Mesendoderm (in vitro differentiated cells): ENCODE data around the gene CNTROB.

Source experiments
- DNase-seq: peaks from one replicate; pipeline ENCODE4 v3.0.0; 2013
- H2AK5ac ChIP-seq: 2 replicates; pipeline ENCODE4 v1.6.1; 2013; ENCODE audit warnings: low read length, inconsistent platforms
- H2BK120ac ChIP-seq: 2 replicates; pipeline ENCODE4 v1.6.1; 2013; ENCODE audit warnings: low read depth, mild to moderate bottlenecking, low read length, moderate library complexity, mixed read lengths
- H2BK15ac ChIP-seq: replicated peaks from 2 replicates; pipeline ENCODE4 v1.6.1; 2013; ENCODE audit warnings: low read depth, mild to moderate bottlenecking, moderate library complexity
- H2BK5ac ChIP-seq: 2 replicates; pipeline ENCODE4 v1.6.1; 2013; ENCODE audit warnings: low read length, inconsistent platforms
- H3K18ac ChIP-seq: 2 replicates; pipeline ENCODE4 v1.6.1; 2013; ENCODE audit warnings: mild to moderate bottlenecking, low read length, mixed read lengths
- H3K23ac ChIP-seq: one replicate; pipeline ENCODE4 v1.6.1; 2013; ENCODE audit warnings: low read length
- H3K27ac ChIP-seq: 2 replicates; pipeline ENCODE4 v1.5.1; 2013; ENCODE audit warnings: low read depth, mild to moderate bottlenecking, inconsistent platforms, low read length, moderate library complexity
- H3K27me3 ChIP-seq: 2 replicates; pipeline ENCODE4 v1.6.1; 2013; ENCODE audit warnings: low read length, control low read depth, mild to moderate bottlenecking, inconsistent platforms; ENCODE audit not compliant: insufficient read depth, poor library complexity
- H3K36me3 ChIP-seq: 2 replicates; pipeline ENCODE4 v1.6.1; 2013; ENCODE audit warnings: low read length, inconsistent platforms; ENCODE audit not compliant: control insufficient read depth, insufficient read depth
- H3K4ac ChIP-seq: one replicate; pipeline ENCODE4 v1.6.1; 2013; ENCODE audit warnings: low read depth, mild to moderate bottlenecking, low read length, moderate library complexity
- H3K4me1 ChIP-seq: 2 replicates; pipeline ENCODE4 v1.6.1; 2013; ENCODE audit warnings: low read depth, low read length, inconsistent platforms; ENCODE audit not compliant: control insufficient read depth
- H3K4me2 ChIP-seq: 2 replicates; pipeline ENCODE4 v1.6.1; 2013; ENCODE audit warnings: low read length
- H3K4me3 ChIP-seq: 2 replicates; pipeline ENCODE4 v1.5.1; 2013; ENCODE audit warnings: mild to moderate bottlenecking, low read length
- H3K56ac ChIP-seq: one replicate; pipeline ENCODE4 v1.6.1; 2013; ENCODE audit warnings: low read length
- H3K79me1 ChIP-seq: 2 replicates; pipeline ENCODE4 v1.6.1; 2013; ENCODE audit warnings: low read length, inconsistent platforms
- H3K79me2 ChIP-seq: 2 replicates; pipeline ENCODE4 v1.6.1; 2013; ENCODE audit warnings: mild to moderate bottlenecking, low read length; ENCODE audit not compliant: control insufficient read depth, insufficient read depth
- H3K9ac ChIP-seq: 2 replicates; pipeline ENCODE4 v1.6.1; 2013; ENCODE audit warnings: low read length, inconsistent platforms
- H4K5ac ChIP-seq: one replicate; pipeline ENCODE4 v1.6.1; 2013; ENCODE audit warnings: low read length
- H4K8ac ChIP-seq: one replicate; pipeline ENCODE4 v1.6.1; 2013; ENCODE audit warnings: low read depth, mild to moderate bottlenecking, control low read depth, low read length, moderate library complexity
- WGBS: extraction: QIAGEN DNeasy Blood & Tissue Kit; methylation state at CpG from one replicate; pipeline ENCODE4 v1.1.7; 2013; ENCODE audit warnings: low lambda C conversion rate, missing lambda C conversion rate; ENCODE audit not compliant: insufficient coverage; ENCODE audit errors: extremely low coverage; 5-methylcytosine and 5-hydroxymethylcytosine counted together

CNTROB gene

GRCh38 chr17:7886227-7887037 is 45.6 kb upstream of the CNTROB start:
- peak overlapping the region; percentile 84 for H3K9ac ChIP-seq
- H3K36me3 ChIP-seq = peaks cover 1% of the 10 kb centered on the region
- peaks cover 1% of the 10 kb centered on the region for H3K79me2 ChIP-seq
- no peak overlapping the region for H2AK5ac ChIP-seq
- peak overlapping the region; percentile 97 for H3K4me2 ChIP-seq
- H3K18ac ChIP-seq = peak overlapping the region; percentile 53
- H4K5ac ChIP-seq = no peak overlapping the region
- no peak overlapping the region for H4K8ac ChIP-seq
- H2BK120ac ChIP-seq = no peak overlapping the region
- peak overlapping the region; percentile 24 for H3K23ac ChIP-seq
- H3K79me1 ChIP-seq = peaks cover 5% of the 10 kb centered on the region
- peak overlapping the region; percentile 16 for H3K27ac ChIP-seq
- peak overlapping the region; percentile 68 for H3K4me3 ChIP-seq
- H3K56ac ChIP-seq = peak overlapping the region; percentile 97
- H2BK5ac ChIP-seq = no peak overlapping the region
- H3K4ac ChIP-seq = no peak overlapping the region
- no peaks in the 10 kb centered on the region for H3K27me3 ChIP-seq
- no peak overlapping the region for H2BK15ac ChIP-seq
- peaks cover 13% of the 10 kb centered on the region for H3K4me1 ChIP-seq
- WGBS = no CpG with 5 or more reads among the region's 30 CpGs
- DNase-seq = peak; percentile 61

- Histone ChIP-seq H2AK5ac (no peak overlapping the region), H2BK15ac (no peak overlapping the region), H4K8ac (no peak overlapping the region), H2BK5ac (peak overlapping the region; percentile 50), H3K36me3 (peaks cover 2% of the 10 kb centered on the region), H3K4ac (no peak overlapping the region), H3K79me1 (peaks cover 4% of the 10 kb centered on the region), H2BK120ac (no peak overlapping the region), H3K4me3 (peak overlapping the region; percentile 68), H3K4me2 (peak overlapping the region; percentile 97), H3K27ac (peak overlapping the region; percentile 16), H3K79me2 (peaks cover 1% of the 10 kb centered on the region), H3K9ac (peak overlapping the region; percentile 84), H3K23ac (peak overlapping the region; percentile 24), H3K4me1 (peaks cover 13% of the 10 kb centered on the region), H3K27me3 (no peaks in the 10 kb centered on the region), H4K5ac (no peak overlapping the region), H3K56ac (peak overlapping the region; percentile 97), H3K18ac (peak overlapping the region; percentile 53)
- peak; percentile 44 for DNase-seq
- WGBS = no CpG with 5 or more reads among the region's 8 CpGs
Observed at GRCh38 chr17:7887038-7887481, 44.9 kb upstream of the CNTROB start.

GRCh38 chr17:7887482-7888183 is 44.4 kb upstream of the CNTROB start:
- peak; percentile 86 for DNase-seq
- H3K4me2 ChIP-seq = peak overlapping the region; percentile 97
- peak overlapping the region; percentile 53 for H3K18ac ChIP-seq
- peaks cover 1% of the 10 kb centered on the region for H3K79me2 ChIP-seq
- H3K56ac ChIP-seq = peak overlapping the region; percentile 97
- H3K36me3 ChIP-seq = peaks cover 3% of the 10 kb centered on the region
- peaks cover 3% of the 10 kb centered on the region for H3K79me1 ChIP-seq
- no peak overlapping the region for H4K8ac ChIP-seq
- WGBS = no CpG with 5 or more reads among the region's 35 CpGs
- peak overlapping the region; percentile 45 for H3K4me3 ChIP-seq
- H2BK5ac ChIP-seq = peak overlapping the region; percentile 39
- no peak overlapping the region for H2AK5ac ChIP-seq
- peak overlapping the region; percentile 90 for H3K9ac ChIP-seq
- H2BK15ac ChIP-seq = no peak overlapping the region
- peak overlapping the region; percentile 75 for H3K27ac ChIP-seq
- no peak overlapping the region for H4K5ac ChIP-seq
- no peak overlapping the region for H3K23ac ChIP-seq
- H3K4me1 ChIP-seq = peaks cover 13% of the 10 kb centered on the region
- H3K27me3 ChIP-seq = no peaks in the 10 kb centered on the region
- peak overlapping the region; percentile 17 for H3K4ac ChIP-seq
- H2BK120ac ChIP-seq = no peak overlapping the region

- Histone ChIP-seq H3K4me1 (peaks cover 13% of the 10 kb centered on the region), H3K9ac (peak within 1 kb of the TSS; percentile 90), H2BK15ac (no peak within 1 kb of the TSS), H3K4me2 (peak within 1 kb of the TSS; percentile 77), H3K79me1 (peaks cover 3% of the 10 kb centered on the region), H2AK5ac (no peak within 1 kb of the TSS), H3K27me3 (no peaks in the 10 kb centered on the region), H3K56ac (peak within 1 kb of the TSS; percentile 88), H3K36me3 (peaks cover 3% of the 10 kb centered on the region), H3K23ac (peak within 1 kb of the TSS; percentile 11), H3K4ac (peak within 1 kb of the TSS; percentile 17), H4K5ac (no peak within 1 kb of the TSS), H2BK5ac (peak within 1 kb of the TSS; percentile 39), H3K18ac (peak within 1 kb of the TSS; percentile 11), H3K4me3 (peak within 1 kb of the TSS; percentile 45), H4K8ac (no peak within 1 kb of the TSS), H3K27ac (peak within 1 kb of the TSS; percentile 75), H3K79me2 (peaks cover 1% of the 10 kb centered on the region), H2BK120ac (no peak within 1 kb of the TSS)
- no CpG with 5 or more reads among the region's 18 CpGs for WGBS
- peak; percentile 56 for DNase-seq
Observed at GRCh38 chr17:7888184-7888920, 43.7 kb upstream of the CNTROB start, which contains the start of gene CHD3. CHD3 (plus strand) TSS chr17:7888789; CDS start chr17:7889001, 212 bp downstream.

GRCh38 chr17:7889166-7889955 is 42.6 kb upstream of the CNTROB start:
- Histone ChIP-seq H2BK5ac (no peak overlapping the region), H3K27me3 (no peaks in the 10 kb centered on the region), H3K4me1 (peaks cover 13% of the 10 kb centered on the region), H4K8ac (no peak overlapping the region), H3K23ac (no peak overlapping the region), H4K5ac (no peak overlapping the region), H3K4ac (no peak overlapping the region), H2BK15ac (no peak overlapping the region), H3K36me3 (peaks cover 3% of the 10 kb centered on the region), H3K79me1 (peaks cover 3% of the 10 kb centered on the region), H3K27ac (no peak overlapping the region), H3K18ac (no peak overlapping the region), H2AK5ac (no peak overlapping the region), H3K9ac (peak overlapping the region; percentile 27), H3K56ac (peak overlapping the region; percentile 49), H3K4me2 (no peak overlapping the region), H2BK120ac (no peak overlapping the region), H3K79me2 (peaks cover 1% of the 10 kb centered on the region), H3K4me3 (no peak overlapping the region)
- no CpG with 5 or more reads among the region's 11 CpGs for WGBS
- DNase-seq = peak; percentile 57
